ENCODE measurements around the gene SPATA19.
A peak's percentile ranks its signal among the peaks of the same experiment; 100 is the strongest.

SPATA19 gene

DNA sequence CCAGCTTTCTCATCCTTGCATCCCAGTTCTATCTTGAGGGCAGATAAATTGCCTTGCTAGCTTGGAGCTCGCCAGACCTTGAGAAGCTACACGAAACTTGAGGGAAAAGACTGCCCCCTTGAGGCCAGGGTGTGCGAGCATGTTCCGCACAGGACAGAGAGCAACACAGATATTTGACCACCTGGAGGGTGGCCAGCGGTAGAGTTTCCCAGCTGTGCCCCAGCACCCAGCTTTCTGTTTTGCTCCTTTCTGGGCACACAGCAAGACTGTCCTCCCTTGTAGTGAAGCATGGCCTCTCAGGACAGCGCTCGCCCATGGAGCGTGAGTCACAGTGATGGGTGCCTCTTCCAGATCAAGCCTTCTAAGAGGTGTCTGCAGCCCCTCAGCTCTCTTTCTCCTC is 23.5 kb downstream of the SPATA19 start:
- in situ Hi-C loops (cut with HindIII; ENCODE audit: low pct_unique_long_range_greater_than_20kb, low sequenced_read_pairs): no loop called here
- peak; percentile 91 for DNase-seq (ENCODE audit: low read depth in 1 of 2, low spot score in 1 of 2)
- no peak for TF ChIP-seq JUND (IDR thresholded peaks at IDR 0.05; ENCODE audit: low read depth)

DNA sequence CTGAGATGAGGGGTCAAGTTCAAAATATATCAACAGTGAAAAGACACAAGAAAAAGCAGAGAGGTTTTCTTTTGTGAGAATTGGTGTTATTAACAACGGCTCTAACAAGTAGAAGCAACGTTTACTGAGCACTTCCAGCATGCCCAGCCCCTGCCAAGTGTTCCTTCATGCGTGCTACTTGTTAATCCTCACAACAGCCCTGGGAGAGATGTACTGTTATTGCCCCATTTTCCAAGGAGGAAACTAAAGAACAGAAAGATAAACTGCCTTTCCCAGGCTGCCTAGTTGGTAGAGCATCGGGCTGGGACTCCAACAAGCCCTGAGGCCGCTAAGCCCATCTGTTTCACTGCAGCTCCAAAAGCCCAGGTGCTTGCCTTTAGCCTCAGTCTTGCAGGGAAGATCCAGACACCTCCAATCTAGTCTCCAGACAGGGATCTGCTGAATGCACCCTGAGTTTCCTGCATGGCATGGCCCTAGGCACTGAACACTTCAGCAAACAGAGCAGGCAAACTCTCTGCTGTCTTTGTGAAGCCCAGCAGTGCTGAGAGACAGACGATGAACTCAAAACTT is 25.5 kb downstream of the SPATA19 start:
- in situ Hi-C loops (cut with HindIII; ENCODE audit: low pct_unique_long_range_greater_than_20kb, low sequenced_read_pairs): no loop called here
- DNase-seq (ENCODE audit: low read depth in 1 of 2, low spot score in 1 of 2): no peak
- no peak for TF ChIP-seq JUND (IDR thresholded peaks at IDR 0.05; ENCODE audit: low read depth)

DNA sequence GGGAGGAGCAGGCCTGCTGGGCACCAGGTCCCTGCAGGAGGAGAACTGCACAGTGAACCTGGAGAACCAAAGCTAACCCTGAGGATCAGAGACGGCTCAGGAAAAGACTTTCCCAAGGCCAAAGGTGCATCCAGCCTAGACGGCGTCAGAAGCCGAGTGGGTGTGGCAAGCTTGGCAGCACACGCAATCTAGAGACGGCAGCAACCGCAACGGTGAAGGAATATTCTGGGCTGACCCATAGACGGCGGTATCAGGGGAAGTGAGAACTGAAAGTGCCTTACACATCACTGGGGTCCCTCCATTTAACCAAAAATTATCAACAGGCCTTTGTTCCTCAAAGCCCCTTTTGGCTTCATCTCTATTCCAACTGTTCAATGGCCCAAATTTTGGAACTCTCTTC is 26.2 kb downstream of the SPATA19 start:
- in situ Hi-C loops (cut with HindIII; ENCODE audit: low pct_unique_long_range_greater_than_20kb, low sequenced_read_pairs): no loop called here
- no peak for TF ChIP-seq JUND (IDR thresholded peaks at IDR 0.05; ENCODE audit: low read depth)
- no peak for DNase-seq (ENCODE audit: low read depth in 1 of 2, low spot score in 1 of 2)

DNA sequence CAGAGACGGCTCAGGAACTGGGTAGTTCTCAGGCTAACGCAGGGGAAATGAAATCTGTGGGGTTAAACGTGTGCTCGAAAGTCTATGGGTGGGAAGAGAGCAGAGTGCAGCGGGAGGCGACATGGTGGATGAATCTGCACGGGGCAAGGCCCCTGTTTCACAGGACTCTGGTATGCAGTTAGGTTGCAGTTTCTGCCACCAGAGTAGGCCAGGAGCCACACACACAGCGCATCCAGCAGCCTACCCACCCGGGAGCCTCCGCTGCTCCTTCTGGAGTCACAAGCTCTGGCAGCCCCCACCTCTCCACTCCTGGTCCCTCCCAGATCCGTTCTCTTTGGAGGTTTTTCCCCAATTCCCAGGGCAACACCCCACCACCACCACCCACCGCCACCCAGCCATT is 27.0 kb downstream of the SPATA19 start:
- in situ Hi-C loops (cut with HindIII; ENCODE audit: low pct_unique_long_range_greater_than_20kb, low sequenced_read_pairs): no loop called here
- DNase-seq (ENCODE audit: low read depth in 1 of 2, low spot score in 1 of 2): no peak
- TF ChIP-seq JUND (IDR thresholded peaks at IDR 0.05; ENCODE audit: low read depth): no peak

DNA sequence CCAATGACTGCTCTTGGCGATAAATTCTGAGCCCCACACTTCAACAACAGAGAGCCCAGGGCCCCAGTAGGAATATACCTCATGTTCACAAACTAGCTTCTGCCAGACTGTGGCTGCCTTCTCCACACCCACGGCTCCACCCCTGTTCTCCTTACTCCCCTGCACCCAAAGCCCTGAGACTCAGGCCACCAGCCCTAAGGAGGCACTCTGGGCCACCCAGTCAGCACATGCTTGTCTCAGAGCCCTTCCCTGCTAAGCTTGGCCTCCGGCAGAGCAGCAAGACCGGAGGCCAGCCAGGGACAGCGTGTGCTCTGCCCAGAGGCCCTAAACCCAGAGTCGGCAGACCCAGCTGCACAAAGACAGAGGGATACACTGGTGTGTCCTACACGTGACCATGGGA is 27.9 kb downstream of the SPATA19 start:
- in situ Hi-C loops (cut with HindIII; ENCODE audit: low pct_unique_long_range_greater_than_20kb, low sequenced_read_pairs): no loop called here
- no peak for TF ChIP-seq JUND (IDR thresholded peaks at IDR 0.05; ENCODE audit: low read depth)

DNA sequence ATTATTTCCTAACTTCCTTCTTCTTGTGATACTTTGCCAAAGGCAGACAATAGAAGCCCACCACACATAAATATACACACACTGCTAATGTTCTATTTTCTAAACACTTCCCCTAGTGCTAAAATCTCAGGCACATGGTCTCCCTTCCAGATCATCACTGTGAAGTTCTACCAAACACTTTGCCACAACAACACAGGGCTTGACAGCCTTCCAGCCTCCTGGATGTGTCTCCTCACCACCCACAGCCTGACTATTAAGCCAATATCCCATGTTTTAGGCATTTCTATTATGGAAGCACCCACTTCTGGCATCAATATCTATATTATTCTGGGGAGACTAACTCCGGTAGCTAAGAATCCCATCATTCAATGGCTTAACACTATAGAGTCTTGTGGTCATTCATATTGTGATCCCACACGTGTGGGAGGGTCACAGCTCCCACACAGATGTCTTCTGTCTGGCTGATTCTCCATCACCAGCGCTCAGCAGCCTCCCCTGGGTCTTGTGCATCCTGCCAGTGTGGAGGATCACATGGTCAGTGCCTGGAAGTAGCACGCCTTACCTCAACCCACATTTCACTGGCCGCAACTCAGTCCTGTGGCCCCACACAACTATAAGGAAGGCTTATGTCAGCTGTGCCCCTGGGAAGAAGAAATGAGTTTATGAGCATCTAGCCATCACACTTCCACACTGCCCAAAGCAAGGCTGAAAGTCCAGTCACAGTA is 29.0 kb downstream of the SPATA19 start:
- in situ Hi-C loops (cut with HindIII; ENCODE audit: low pct_unique_long_range_greater_than_20kb, low sequenced_read_pairs): no loop called here
- DNase-seq (ENCODE audit: low read depth in 1 of 2, low spot score in 1 of 2): no peak
- no peak for TF ChIP-seq JUND (IDR thresholded peaks at IDR 0.05; ENCODE audit: low read depth)

More for the DNA sequence above, 27.9 kb downstream of the SPATA19 start:
- DNase-seq (ENCODE audit: low read depth in 1 of 2, low spot score in 1 of 2): no peak

DNA sequence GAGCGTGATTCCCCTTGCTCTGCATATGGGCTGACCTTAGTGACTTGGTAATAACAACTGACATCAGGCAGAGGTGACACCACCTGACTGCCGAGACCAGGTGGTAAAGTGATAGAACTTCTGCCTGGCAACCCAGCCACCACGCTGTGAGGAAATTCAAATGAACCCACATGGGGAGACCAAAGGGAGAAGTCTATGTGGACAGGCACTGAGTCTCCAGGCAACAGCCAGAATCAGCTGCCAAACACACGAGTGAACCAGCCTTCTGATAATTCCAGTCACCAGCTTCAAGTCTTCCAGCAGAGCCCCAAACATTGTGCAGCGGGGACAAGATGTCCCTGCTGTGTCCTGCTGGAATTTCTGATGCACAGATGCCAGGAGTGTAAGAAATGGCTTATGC is 29.7 kb downstream of the SPATA19 start:
- in situ Hi-C loops (cut with HindIII; ENCODE audit: low pct_unique_long_range_greater_than_20kb, low sequenced_read_pairs): no loop called here
- no peak for DNase-seq (ENCODE audit: low read depth in 1 of 2, low spot score in 1 of 2)
- no peak for TF ChIP-seq JUND (IDR thresholded peaks at IDR 0.05; ENCODE audit: low read depth)

DNA sequence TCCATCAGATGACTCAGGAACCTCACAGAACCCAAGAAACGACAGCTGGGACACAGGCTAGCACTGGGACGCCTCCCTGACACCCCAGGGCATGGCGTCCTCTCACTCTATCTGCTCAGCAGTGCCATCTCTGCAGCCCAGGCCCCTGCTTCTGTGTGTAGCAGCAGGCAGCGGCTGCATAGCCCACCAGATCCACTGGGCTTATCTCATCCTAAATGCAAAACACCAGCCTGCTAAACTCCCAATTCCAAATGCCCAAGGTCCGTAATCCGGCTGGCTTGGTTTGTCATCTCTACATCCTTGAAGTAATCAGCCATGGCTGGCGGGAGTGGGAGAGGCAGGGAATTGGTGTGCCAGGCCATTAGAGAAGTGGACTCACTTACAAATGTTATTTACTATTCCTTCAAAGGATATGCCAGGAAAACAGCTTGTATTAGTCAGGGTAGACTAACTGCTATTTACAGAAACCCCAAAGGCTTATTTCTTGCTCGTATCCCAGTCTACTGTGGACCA is 30.7 kb downstream of the SPATA19 start:
- in situ Hi-C loops (cut with HindIII; ENCODE audit: low pct_unique_long_range_greater_than_20kb, low sequenced_read_pairs): no loop called here
- DNase-seq (ENCODE audit: low read depth in 1 of 2, low spot score in 1 of 2): no peak
- TF ChIP-seq JUND (IDR thresholded peaks at IDR 0.05; ENCODE audit: low read depth): no peak

DNA sequence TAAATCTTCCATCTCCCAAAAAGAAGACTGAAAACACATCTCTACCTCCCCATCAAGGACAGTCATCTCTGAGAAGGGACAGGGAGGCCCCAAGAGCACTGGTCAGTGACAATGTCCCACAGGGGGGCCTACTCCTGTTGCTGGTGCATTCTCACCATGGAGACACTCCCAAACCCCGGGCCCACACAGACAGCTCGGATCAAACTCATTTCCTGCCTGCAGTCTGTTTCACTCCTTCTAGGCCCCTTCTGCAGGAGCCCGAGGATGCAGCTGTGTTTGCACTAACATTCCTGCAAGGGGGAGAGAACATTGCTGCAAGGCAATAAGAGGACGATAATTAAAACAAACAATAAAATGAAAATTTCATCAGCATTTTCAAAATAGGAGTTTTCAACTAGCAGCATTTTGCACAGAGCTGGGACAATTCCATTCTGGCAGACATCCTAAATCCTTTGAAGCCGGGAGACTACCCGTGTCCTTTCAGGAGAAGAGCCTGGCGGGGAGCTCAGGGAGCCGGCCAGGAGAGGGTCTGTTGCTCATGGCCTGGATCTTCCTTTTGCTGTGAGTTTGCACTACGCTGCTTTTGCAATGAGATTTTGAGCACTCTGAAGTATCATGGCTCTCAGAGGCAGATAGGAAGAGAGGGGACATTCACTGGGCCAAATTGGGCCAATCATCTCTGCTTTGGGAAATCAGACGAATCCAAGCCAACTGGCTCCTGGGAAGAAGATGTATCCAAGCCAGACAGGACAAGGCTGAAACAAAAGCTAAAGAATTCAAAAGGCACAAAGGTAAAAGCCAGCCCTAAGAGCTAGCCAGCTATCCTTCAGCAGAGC is 33.2 kb downstream of the SPATA19 start:
- no peak for DNase-seq (ENCODE audit: low read depth in 1 of 2, low spot score in 1 of 2)
- in situ Hi-C loops (cut with HindIII; ENCODE audit: low pct_unique_long_range_greater_than_20kb, low sequenced_read_pairs): no loop called here
- TF ChIP-seq JUND (IDR thresholded peaks at IDR 0.05; ENCODE audit: low read depth): no peak

DNA sequence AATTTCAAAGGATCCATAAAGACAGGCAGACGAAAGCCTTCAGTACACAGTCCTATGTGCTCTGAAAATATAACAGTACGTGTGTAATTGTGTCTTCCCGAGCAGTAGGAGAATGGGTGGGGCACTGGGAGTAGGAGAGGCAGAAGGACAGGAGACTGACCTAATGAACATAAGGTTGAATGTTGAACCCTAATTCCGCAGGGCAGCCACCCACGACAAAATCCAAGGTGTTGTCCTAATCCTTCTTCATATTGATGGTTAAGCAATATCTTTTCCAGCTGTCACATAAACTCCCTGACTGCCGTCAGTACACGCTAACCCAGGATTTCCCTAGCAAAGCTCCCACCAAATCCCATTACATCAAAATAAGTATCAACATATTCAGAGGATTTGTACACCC is 34.5 kb downstream of the SPATA19 start:
- TF ChIP-seq JUND (IDR thresholded peaks at IDR 0.05; ENCODE audit: low read depth): no peak
- DNase-seq (ENCODE audit: low read depth in 1 of 2, low spot score in 1 of 2): no peak
- in situ Hi-C loops (cut with HindIII; ENCODE audit: low pct_unique_long_range_greater_than_20kb, low sequenced_read_pairs): no loop called here

DNA sequence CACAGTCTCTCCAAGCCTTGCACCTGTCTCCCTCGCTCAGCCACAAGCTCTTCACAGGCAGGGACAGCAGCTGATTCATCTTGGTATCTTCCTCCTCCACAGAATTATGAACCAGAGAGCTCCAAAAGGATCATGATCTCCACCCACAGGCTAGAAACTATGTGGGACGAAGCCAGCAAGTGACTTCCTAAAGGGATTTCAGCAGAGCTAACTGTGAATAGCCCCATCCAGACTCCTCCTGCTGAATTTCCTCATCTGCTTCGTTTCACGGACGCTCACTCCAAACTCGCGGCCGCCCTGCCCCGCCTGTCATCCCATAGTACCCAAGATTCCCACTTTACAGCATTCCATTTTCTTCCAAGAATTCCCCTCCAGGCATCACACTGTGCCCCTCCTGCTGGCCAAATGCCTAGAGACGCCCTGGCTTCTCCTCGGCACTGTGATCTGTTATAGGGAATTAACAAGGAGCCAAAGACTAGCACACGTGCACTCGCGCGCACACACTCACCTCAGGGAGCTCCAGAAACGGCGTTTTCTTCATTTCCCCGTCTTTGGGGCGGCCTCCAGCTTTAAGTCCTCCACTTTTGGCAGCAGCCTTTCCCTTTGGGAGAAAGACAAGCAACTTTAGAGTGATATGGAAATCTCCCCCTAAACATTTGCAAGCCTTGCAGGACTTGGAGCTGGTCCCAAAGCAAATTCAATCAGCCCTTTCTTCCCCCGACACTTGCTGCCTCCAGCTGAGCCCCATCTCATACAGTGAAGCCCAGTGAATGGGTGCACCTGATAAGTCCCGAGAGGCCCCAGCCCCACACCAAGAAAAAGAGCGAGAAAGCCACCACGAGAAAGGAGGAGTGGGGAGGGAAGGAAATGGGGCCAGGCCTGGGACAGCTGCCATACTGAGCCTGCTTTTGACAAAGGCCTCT is 35.5 kb downstream of the SPATA19 start:
- no peak for TF ChIP-seq JUND (IDR thresholded peaks at IDR 0.05; ENCODE audit: low read depth)
- in situ Hi-C loops (cut with HindIII; ENCODE audit: low pct_unique_long_range_greater_than_20kb, low sequenced_read_pairs): no loop called here

More for the DNA sequence above, 35.5 kb downstream of the SPATA19 start:
- peak in 1 of 2 experiments; percentile 76 for DNase-seq (ENCODE audit: low read depth in 1 of 2, low spot score in 1 of 2)
